Left lung (tissue), 10 donors: ENCODE data around the gene MCF2L. TPM values are rescaled to one million over a fixed set of nuclear protein-coding genes. Genes with fewer than 3 reads are reported as not detected.
A peak's percentile ranks its signal among the peaks of the same experiment; 100 is the strongest.

Experiments used
- ATAC-seq: fragments of 200-7000 bp; cut with Tn5 transposase; one replicate; pipeline ENCODE4 v1.9.1; 2020; ENCODE audit warnings: moderate library complexity
- DNase-seq, 4 donors: peaks; one replicate each; pipeline ENCODE4 v3.0.0-alpha.2; 2013 to 2020
- H3K27ac ChIP-seq, 2 donors: fragments of 200-600 bp; sonication (generic) in 1 of 2; one replicate each; pipeline versions ENCODE4 v1.5.0 to v1.8.0; 2020 to 2021
- H3K27me3 ChIP-seq, 2 donors: fragments of 200-600 bp; sonication (generic) in 1 of 2; one replicate each; pipeline versions ENCODE4 v1.5.0 to v1.8.0; 2020 to 2021
- H3K36me3 ChIP-seq, 2 donors: fragments of 200-600 bp; sonication (generic) in 1 of 2; one replicate each; pipeline versions ENCODE4 v1.5.0 to v1.8.0; 2020 to 2021
- H3K4me1 ChIP-seq, 2 donors: fragments of 200-600 bp; one replicate each; pipeline ENCODE4 v1.8.0; 2021
- H3K4me3 ChIP-seq, 2 donors: fragments of 200-600 bp; sonication (generic) in 1 of 2; one replicate each; pipeline versions ENCODE4 v1.5.0 to v1.8.0; 2020 to 2021; ENCODE audit warnings: mild to moderate bottlenecking in 1 of 2
- H3K9me3 ChIP-seq, 2 donors: fragments of 200-600 bp; sonication (generic) in 1 of 2; one replicate each; pipeline versions ENCODE4 v1.5.0 to v1.8.0; 2020 to 2021
- CTCF ChIP-seq, 2 donors: fragments of 200-600 bp; sonication (generic) in 1 of 2; IDR thresholded peaks; one replicate each; pipeline versions ENCODE4 v1.5.0 to v1.8.0; 2021; ENCODE audit warnings: antibody characterized with exemption in 2 of 2
- intact Hi-C, 2 donors: fragments of 100-400 bp; cut with DNase I; formaldehyde crosslinking; loops; one replicate each; pipeline versions ENCODE4 v1.11.2 to v1.14.2; 2022
- polyA plus RNA-seq, 6 donors: library from polyadenylated mRNA; unstranded; fragments of 120-200 nt; gene quantifications; one replicate each; pipeline ENCODE4 v1.2.1, GENCODE V29; 2013; ENCODE audit not compliant: insufficient read length in 6 of 6
- total RNA-seq, 2 donors: library from RNA; stranded (reverse); fragmentation: NEBNext Ultra II Directional; extraction: Animal tissue kit (Norgen Biotek cat#: 25700); gene quantifications; one replicate each; pipeline ENCODE4 v1.2.1, GENCODE V29; 2021
- donor health status: DM: no; HTN: yes; CAD: no.
- donor health status: DM: no; HTN: no; CAD: no.

Gene MCF2L
- total and polyA plus RNA-seq, 8 donors = 22.2 to 39.5 (median 33.7) TPM

GRCh38 chr13:112977091-112977490 is 8.1 kb downstream of the MCF2L start:
- ATAC-seq = no peak
- intact Hi-C loops = no loop called here
- Histone ChIP-seq H3K36me3 (no peaks in the 10 kb centered on the region), H3K4me3 (no peak overlapping the region), H3K27ac (no peak overlapping the region), H3K27me3 (peaks cover 0 to 16% of the 10 kb centered on the region in 2 donors), H3K4me1 (no peaks in the 10 kb centered on the region), H3K9me3 (no peaks in the 10 kb centered on the region)
- TF ChIP-seq CTCF (IDR thresholded peaks at IDR 0.05) = no peak
- peak in 1 of 4 donors; percentile 52 for DNase-seq

- intact Hi-C loops = no loop called here
- ATAC-seq (no peak), DNase-seq (no peak)
- H3K27me3 ChIP-seq = peaks cover 0 to 16% of the 10 kb centered on the region in 2 donors
- no peak overlapping the region for H3K27ac ChIP-seq
- H3K4me3 ChIP-seq = no peak overlapping the region
- no peaks in the 10 kb centered on the region for H3K4me1 ChIP-seq
- no peaks in the 10 kb centered on the region for H3K36me3 ChIP-seq
- no peaks in the 10 kb centered on the region for H3K9me3 ChIP-seq
- TF ChIP-seq CTCF (IDR thresholded peaks at IDR 0.05) = no peak
Observed at GRCh38 chr13:112977525-112977924, 8.5 kb downstream of the MCF2L start.

GRCh38 chr13:112978561-112979405 is 9.8 kb downstream of the MCF2L start:
- no peak for TF ChIP-seq CTCF (IDR thresholded peaks at IDR 0.05)
- Histone ChIP-seq H3K27ac (peak overlapping the region; percentile 44 to 65), H3K36me3 (no peaks in the 10 kb centered on the region), H3K4me3 (peak overlapping the region; percentile 13 to 41), H3K27me3 (peaks cover 0 to 16% of the 10 kb centered on the region in 2 donors), H3K4me1 (no peaks in the 10 kb centered on the region), H3K9me3 (no peaks in the 10 kb centered on the region)
- intact Hi-C loops = no loop called here
- DNase-seq (peak in 1 of 4 donors; percentile 76), ATAC-seq (peak; percentile 43)

GRCh38 chr13:112979406-112979902 is 10.4 kb downstream of the MCF2L start:
- peaks cover 0 to under 1% of the 10 kb centered on the region in 2 donors for H3K4me1 ChIP-seq
- H3K27me3 ChIP-seq = peaks cover 0 to 16% of the 10 kb centered on the region in 2 donors
- no peaks in the 10 kb centered on the region for H3K36me3 ChIP-seq
- no peak for TF ChIP-seq CTCF (IDR thresholded peaks at IDR 0.05)
- H3K9me3 ChIP-seq = no peaks in the 10 kb centered on the region
- no peak for ATAC-seq
- intact Hi-C loops = no loop called here
- peak in 1 of 4 donors; percentile 75 for DNase-seq
- peak overlapping the region; percentile 44 to 65 for H3K27ac ChIP-seq
- peak overlapping the region; percentile 13 to 41 for H3K4me3 ChIP-seq

GRCh38 chr13:112980434-112980833 is 11.4 kb downstream of the MCF2L start:
- intact Hi-C loops = no loop called here
- ATAC-seq = peak; percentile 24
- Histone ChIP-seq H3K36me3 (no peaks in the 10 kb centered on the region), H3K27ac (peak overlapping the region; percentile 13 to 65), H3K9me3 (no peaks in the 10 kb centered on the region), H3K4me1 (peaks cover 0 to 10% of the 10 kb centered on the region in 2 donors), H3K27me3 (peaks cover 0 to 16% of the 10 kb centered on the region in 2 donors), H3K4me3 (peak overlapping the region; percentile 2 to 41)
- TF ChIP-seq CTCF (IDR thresholded peaks at IDR 0.05) = no peak
- DNase-seq = peak in 1 of 4 donors; percentile 77
